IMR-90 (cell line): Measurements from ENCODE around the gene LRP1B. TPM values are rescaled to one million over a fixed set of nuclear protein-coding genes. Genes with fewer than 3 reads are reported as not detected.

Experiments used
- ATAC-seq: fragments of 200-7000 bp; cut with Tn5 transposase; 2 replicates; pipeline ENCODE4 v1.9.1; 2020; ENCODE audit warnings: low read depth, mild to moderate bottlenecking, moderate library complexity
- BruUV-seq: library from RNA; stranded (reverse); fragments of 400-500 nt; replicated peaks from 2 replicates; lab custom pipeline; 2021; lab: Mats Ljungman, UMichigan
- CTCF ChIA-PET: fragments of 300-600 bp; formaldehyde crosslinking; extraction: SDS; loops from one replicate; lab custom pipeline; 2021; ENCODE audit warnings: antibody characterized with exemption; lab: Yijun Ruan, JAX
- POLR2A ChIA-PET: fragments of 300-600 bp; sonication (Branson Sonifier 250); formaldehyde crosslinking; loops from one replicate; lab custom pipeline; 2022; ENCODE audit warnings: antibody characterized with exemption; ENCODE audit not compliant: unreplicated experiment; lab: Charles Lee
- DNase-seq: peaks from one replicate; pipeline ENCODE4 v3.0.0; 2013
- H2AFZ ChIP-seq: replicated peaks from 2 replicates; pipeline ENCODE3; 2013; ENCODE audit warnings: low read length, mild to moderate bottlenecking; ENCODE audit not compliant: poor library complexity
- H2AK5ac ChIP-seq: 2 replicates; pipeline ENCODE4 v1.6.1; 2013; ENCODE audit warnings: low read depth, low read length, inconsistent platforms
- H2AK9ac ChIP-seq: replicated peaks from 2 replicates; pipeline ENCODE3; 2013; ENCODE audit warnings: mild to moderate bottlenecking, low read depth, low read length, moderate library complexity; ENCODE audit not compliant: poor library complexity
- H2BK120ac ChIP-seq: 2 replicates; pipeline ENCODE4 v1.6.1; 2013; ENCODE audit warnings: low read depth, low read length, inconsistent platforms
- H2BK15ac ChIP-seq: 3 replicates; pipeline ENCODE4 v1.6.1; 2013; ENCODE audit warnings: low read depth, low read length, inconsistent platforms
- H2BK20ac ChIP-seq: 2 replicates; pipeline ENCODE4 v1.6.1; 2013; ENCODE audit warnings: low read depth, mild to moderate bottlenecking, inconsistent platforms, low read length, moderate library complexity
- H2BK5ac ChIP-seq: 2 replicates; pipeline ENCODE4 v1.6.1; 2013; ENCODE audit warnings: mild to moderate bottlenecking, low read depth, low read length, inconsistent platforms; ENCODE audit not compliant: poor library complexity, severe bottlenecking
- H3K14ac ChIP-seq: replicated peaks from 2 replicates; pipeline ENCODE4 v1.6.1; 2013; ENCODE audit warnings: low read depth, low read length, inconsistent platforms
- H3K18ac ChIP-seq: 2 replicates; pipeline ENCODE4 v1.6.1; 2013; ENCODE audit warnings: low read depth, low read length, control low read depth
- H3K23ac ChIP-seq: 2 replicates; pipeline ENCODE4 v1.6.1; 2013; ENCODE audit warnings: low read depth, low read length, inconsistent platforms
- H3K27ac ChIP-seq: 2 replicates; pipeline ENCODE4 v1.5.1; 2013; ENCODE audit warnings: mild to moderate bottlenecking, control low read depth, low read length; ENCODE audit not compliant: insufficient read depth
- H3K27me3 ChIP-seq: 2 replicates; pipeline ENCODE4 v1.6.1; 2013; ENCODE audit warnings: low read length; ENCODE audit not compliant: control insufficient read depth, insufficient read depth
- H3K36me3 ChIP-seq: 2 replicates; pipeline ENCODE4 v1.6.1; 2013; ENCODE audit warnings: low read length, mixed read lengths; ENCODE audit not compliant: control insufficient read depth, insufficient read depth
- H3K4ac ChIP-seq: 2 replicates; pipeline ENCODE4 v1.6.1; 2013; ENCODE audit warnings: low read depth, low read length, inconsistent platforms
- H3K4me1 ChIP-seq: 2 replicates; pipeline ENCODE4 v1.6.1; 2013; ENCODE audit warnings: low read length, mixed read lengths; ENCODE audit not compliant: control insufficient read depth, insufficient read depth
- H3K4me2 ChIP-seq: 2 replicates; pipeline ENCODE4 v1.6.1; 2013; ENCODE audit warnings: low read depth, mild to moderate bottlenecking, control low read depth, low read length, moderate library complexity
- H3K4me3 ChIP-seq: 2 replicates; pipeline ENCODE4 v1.5.1; 2013; ENCODE audit warnings: low read depth, mild to moderate bottlenecking, control low read depth, low read length, moderate library complexity; ENCODE audit not compliant: insufficient read depth
- H3K56ac ChIP-seq: 2 replicates; pipeline ENCODE4 v1.6.1; 2013; ENCODE audit warnings: low read length, inconsistent platforms; ENCODE audit not compliant: insufficient read depth; ENCODE audit errors: extremely low read depth
- H3K79me1 ChIP-seq, 2 experiments: 2 replicates each; pipeline ENCODE4 v1.6.1; 2013; ENCODE audit warnings: low read length in 2 of 2, inconsistent platforms in 1 of 2, low read depth in 1 of 2
- H3K9ac ChIP-seq: 2 replicates; pipeline ENCODE4 v1.6.1; 2013; ENCODE audit warnings: low read depth, low read length, control low read depth
- H3K9me1 ChIP-seq: 2 replicates; pipeline ENCODE4 v1.6.1; 2013; ENCODE audit warnings: low read length, inconsistent platforms; ENCODE audit not compliant: insufficient read depth
- H3K9me3 ChIP-seq: 2 replicates; pipeline ENCODE4 v1.6.1; 2013; ENCODE audit warnings: low read length; ENCODE audit not compliant: control insufficient read depth, insufficient read depth
- H4K20me1 ChIP-seq: 2 replicates; pipeline ENCODE4 v1.6.1; 2013; ENCODE audit warnings: low read length, inconsistent platforms; ENCODE audit not compliant: insufficient read depth
- H4K5ac ChIP-seq: 2 replicates; pipeline ENCODE4 v1.6.1; 2013; ENCODE audit warnings: mild to moderate bottlenecking, low read depth, low read length, control low read depth
- H4K8ac ChIP-seq, 2 experiments: 2 replicates each; pipeline ENCODE4 v1.6.1; 2013; ENCODE audit warnings: low read depth in 2 of 2, low read length in 2 of 2, control low read depth in 1 of 2, inconsistent platforms in 1 of 2
- H4K91ac ChIP-seq: 2 replicates; pipeline ENCODE4 v1.6.1; 2013; ENCODE audit warnings: low read depth, low read length, inconsistent platforms; ENCODE audit not compliant: insufficient read depth
- CHD1 ChIP-seq: IDR thresholded peaks from 2 replicates; pipeline ENCODE4 v1.6.1; 2012; ENCODE audit warnings: low read depth, low read length, improper control_type of control experiment
- MXI1 ChIP-seq: IDR thresholded peaks from 2 replicates; pipeline ENCODE4 v1.6.1; 2012; ENCODE audit warnings: low read depth, mild to moderate bottlenecking, low read length, moderate library complexity, borderline replicate concordance
- SMC3 ChIP-seq: fragments of 150-350 bp; IDR thresholded peaks from 2 replicates; pipeline ENCODE4 v1.6.1; 2016; ENCODE audit warnings: low read depth, mild to moderate bottlenecking, antibody characterized with exemption, low read length, moderate library complexity
- whole genome bisulfite sequencing, 2 experiments: methylation state at CpG; one replicate each; pipeline versions ENCODE4 v1.1.5 to v1.1.7; 2013; ENCODE audit warnings: missing lambda C conversion rate in 2 of 2; ENCODE audit not compliant: insufficient read length in 1 of 2; ENCODE audit errors: extremely low coverage in 2 of 2; 5-methylcytosine and 5-hydroxymethylcytosine counted together
- dilution Hi-C: fragments of 300-500 bp; cut with HindIII; formaldehyde crosslinking; loops from one replicate; pipeline ENCODE4 v1.14.3; 2018; ENCODE audit warnings: low sequenced_read_pairs; ENCODE audit not compliant: unreplicated experiment
- in situ Hi-C: fragments of 300-500 bp; cut with MboI; formaldehyde crosslinking; loops from 3 replicates; pipeline ENCODE4 v1.14.3; 2019; ENCODE audit warnings: low sequenced_read_pairs, inconsistent platforms, mixed read lengths
- intact Hi-C: fragments of 100-400 bp; cut with micrococcal nuclease; formaldehyde crosslinking; loops from 2 replicates; pipeline ENCODE4 v1.10.0; 2022
- polyA plus RNA-seq, 3 experiments: library from polyadenylated mRNA; depleted of rRNA; stranded (reverse); fragments of >200 nt; gene quantifications; 2 replicates each; pipeline ENCODE4 v1.2.3, GENCODE V29; 2012; ENCODE audit warnings: low replicate concordance in 1 of 3
- total RNA-seq: library from RNA; depleted of rRNA; stranded (reverse); fragments of >200 nt; gene quantifications from 2 replicates; pipeline ENCODE4 v1.2.3, GENCODE V29; 2012

LRP1B gene
- total and polyA plus RNA-seq, 2 of the 4 experiments (the other 2 are of a cell fraction): under 0.01 to 0.02 TPM

- no peak overlapping the region for H3K14ac ChIP-seq
- H3K18ac ChIP-seq: no peak overlapping the region
- dilution Hi-C loops (no loop called here), in situ Hi-C loops (no loop called here), intact Hi-C loops (no loop called here)
- H2BK15ac ChIP-seq: no peak overlapping the region
- no peak overlapping the region for H3K4ac ChIP-seq
- H4K91ac ChIP-seq: no peak overlapping the region
- no peak overlapping the region for H3K27ac ChIP-seq
- no peak for ATAC-seq
- TF ChIP-seq SMC3 (no peak), MXI1 (no peak), CHD1 (no peak)
- H2BK5ac ChIP-seq: no peak overlapping the region
- no peak overlapping the region for H2BK120ac ChIP-seq
- H3K27me3 ChIP-seq: no peaks in the 10 kb centered on the region
- H3K9me1 ChIP-seq: no peaks in the 10 kb centered on the region
- no peak overlapping the region for H3K9ac ChIP-seq
- 57% methylated on average over 2 of the region's 2 CpGs; no CpG with 5 or more reads in 1 of the 2 experiments for WGBS, 2 experiments
- no peak overlapping the region for H3K4me2 ChIP-seq
- H3K36me3 ChIP-seq: no peaks in the 10 kb centered on the region
- no peak overlapping the region for H2AK9ac ChIP-seq
- no peak overlapping the region for H2AK5ac ChIP-seq
- no peaks in the 10 kb centered on the region for H3K4me1 ChIP-seq
- no peaks in the 10 kb centered on the region for H3K9me3 ChIP-seq
- H3K23ac ChIP-seq: no peak overlapping the region
- H2BK20ac ChIP-seq: no peak overlapping the region
- CTCF ChIA-PET: no interaction called here
- H3K79me1 ChIP-seq: no peaks in the 10 kb centered on the region
- H4K5ac ChIP-seq: no peak overlapping the region
- POLR2A ChIA-PET: no interaction called here
- no peak overlapping the region for H4K8ac ChIP-seq
- H2AFZ ChIP-seq: no peak overlapping the region
- no peak for DNase-seq
- H4K20me1 ChIP-seq: no peaks in the 10 kb centered on the region
- no TSS peak for BruUV-seq
- H3K4me3 ChIP-seq: no peak overlapping the region
- no peak overlapping the region for H3K56ac ChIP-seq
These were observed 1626.2 kb downstream of the LRP1B start for GRCh38 chr2:140504601-140505000.
